SK-N-MC (cell line): ENCODE data around the gene EPC2.

ENCODE experiments used
- EZH2 ChIP-seq: fragments of 200-600 bp; sonication (generic); IDR thresholded peaks from one replicate; pipeline ENCODE4 v1.6.1; 2017; ENCODE audit warnings: antibody characterized with exemption
- FOXP2 ChIP-seq: optimal IDR thresholded peaks from 2 replicates; pipeline ENCODE3; 2011; ENCODE audit warnings: mild to moderate bottlenecking, moderate library complexity; ENCODE audit not compliant: insufficient read depth; ENCODE audit errors: extremely low read length, control extremely low read depth
- POLR2AphosphoS5 ChIP-seq: IDR thresholded peaks from 2 replicates; pipeline ENCODE4 v1.6.1; 2012; ENCODE audit warnings: mild to moderate bottlenecking, low read depth, low read length, borderline replicate concordance

- TF ChIP-seq EZH2 = no peak
- no peak for TF ChIP-seq POLR2AphosphoS5
- no peak for TF ChIP-seq FOXP2
These were observed 29.8 kb downstream of the EPC2 start for GRCh38 chr2:148674063-148675020.
